ENCODE results near the gene CD274.

GRCh38 chr9:5440426-5440825 is 9.9 kb upstream of the CD274 start:
- TF ChIP-seq, protein P1, sequence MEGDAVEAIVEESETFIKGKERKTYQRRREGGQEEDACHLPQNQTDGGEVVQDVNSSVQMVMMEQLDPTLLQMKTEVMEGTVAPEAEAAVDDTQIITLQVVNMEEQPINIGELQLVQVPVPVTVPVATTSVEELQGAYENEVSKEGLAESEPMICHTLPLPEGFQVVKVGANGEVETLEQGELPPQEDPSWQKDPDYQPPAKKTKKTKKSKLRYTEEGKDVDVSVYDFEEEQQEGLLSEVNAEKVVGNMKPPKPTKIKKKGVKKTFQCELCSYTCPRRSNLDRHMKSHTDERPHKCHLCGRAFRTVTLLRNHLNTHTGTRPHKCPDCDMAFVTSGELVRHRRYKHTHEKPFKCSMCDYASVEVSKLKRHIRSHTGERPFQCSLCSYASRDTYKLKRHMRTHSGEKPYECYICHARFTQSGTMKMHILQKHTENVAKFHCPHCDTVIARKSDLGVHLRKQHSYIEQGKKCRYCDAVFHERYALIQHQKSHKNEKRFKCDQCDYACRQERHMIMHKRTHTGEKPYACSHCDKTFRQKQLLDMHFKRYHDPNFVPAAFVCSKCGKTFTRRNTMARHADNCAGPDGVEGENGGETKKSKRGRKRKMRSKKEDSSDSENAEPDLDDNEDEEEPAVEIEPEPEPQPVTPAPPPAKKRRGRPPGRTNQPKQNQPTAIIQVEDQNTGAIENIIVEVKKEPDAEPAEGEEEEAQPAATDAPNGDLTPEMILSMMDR (conservative IDR thresholded peaks at IDR 0.05; ENCODE audit: low read depth in 2 of 2) = no peak
- no peak for TF ChIP-seq EZH2 (IDR thresholded peaks at IDR 0.05; ENCODE audit: low read depth, unreplicated experiment)
- TF ChIP-seq POLR2AphosphoS5 (IDR thresholded peaks at IDR 0.05; ENCODE audit: low read depth) = no peak
- no peak for TF ChIP-seq REST (IDR thresholded peaks at IDR 0.05; ENCODE audit: unreplicated experiment)
- TF ChIP-seq, protein P2, sequence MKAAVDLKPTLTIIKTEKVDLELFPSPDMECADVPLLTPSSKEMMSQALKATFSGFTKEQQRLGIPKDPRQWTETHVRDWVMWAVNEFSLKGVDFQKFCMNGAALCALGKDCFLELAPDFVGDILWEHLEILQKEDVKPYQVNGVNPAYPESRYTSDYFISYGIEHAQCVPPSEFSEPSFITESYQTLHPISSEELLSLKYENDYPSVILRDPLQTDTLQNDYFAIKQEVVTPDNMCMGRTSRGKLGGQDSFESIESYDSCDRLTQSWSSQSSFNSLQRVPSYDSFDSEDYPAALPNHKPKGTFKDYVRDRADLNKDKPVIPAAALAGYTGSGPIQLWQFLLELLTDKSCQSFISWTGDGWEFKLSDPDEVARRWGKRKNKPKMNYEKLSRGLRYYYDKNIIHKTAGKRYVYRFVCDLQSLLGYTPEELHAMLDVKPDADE (IDR thresholded peaks at IDR 0.05) = no peak
- TF ChIP-seq EZH2phosphoT487 (IDR thresholded peaks at IDR 0.05; ENCODE audit: unreplicated experiment) = no peak
- TF ChIP-seq ZNF331 (CRISPR knock-in tag; IDR thresholded peaks at IDR 0.05; ENCODE audit: low read depth) = no peak
- TF ChIP-seq CREB1 (CRISPR knock-in tag; IDR thresholded peaks at IDR 0.05; ENCODE audit: low read depth) = no peak
